Stimulated activated CD8-positive, alpha-beta memory T cell treated with anti-CD3 and anti-CD28 coated beads, Interleukin-12 subunit alpha, Interleukin-12 subunit beta, amount 100 ng/mL, for 4 hours (primary cell): ENCODE data around the gene MAST3.
A peak's percentile ranks its signal among the peaks of the same experiment; 100 is the strongest.

Experiments
- DNase-seq: peaks from one replicate; pipeline ENCODE4 v3.0.0-alpha.2; 2020; ENCODE audit warnings: low read depth

The MAST3 gene

GRCh38 chr19:18159810-18160209, 62.2 kb downstream of the MAST3 start:
- no peak for DNase-seq

- no peak for DNase-seq
Observed at GRCh38 chr19:18160493-18160970, 63.0 kb downstream of the MAST3 start.

GRCh38 chr19:18160971-18161635, 63.5 kb downstream of the MAST3 start:
- peak; percentile 69 for DNase-seq

- no peak for DNase-seq
Observed at GRCh38 chr19:18161636-18162002, 64.0 kb downstream of the MAST3 start.

- no peak for DNase-seq
Observed at GRCh38 chr19:18164072-18164471, 66.5 kb downstream of the MAST3 start.

- no peak for DNase-seq
Observed at GRCh38 chr19:18165794-18166544, 68.4 kb downstream of the MAST3 start.

GRCh38 chr19:18167011-18167410, 69.4 kb downstream of the MAST3 start:
- no peak for DNase-seq

- DNase-seq: peak; percentile 31
Observed at GRCh38 chr19:18167975-18168645, 70.5 kb downstream of the MAST3 start.

- no peak for DNase-seq
Observed at GRCh38 chr19:18168673-18169381, 71.2 kb downstream of the MAST3 start.

- DNase-seq: no peak
Observed at GRCh38 chr19:18170714-18171255, 73.2 kb downstream of the MAST3 start.

GRCh38 chr19:18171605-18172327, 74.2 kb downstream of the MAST3 start:
- no peak for DNase-seq

- DNase-seq: no peak
Observed at GRCh38 chr19:18172331-18173053, 74.9 kb downstream of the MAST3 start.

- DNase-seq: no peak
Observed at GRCh38 chr19:18173054-18173571, 75.5 kb downstream of the MAST3 start.

GRCh38 chr19:18173572-18174288, 76.2 kb downstream of the MAST3 start, which contains the start of gene IFI30:
Gene IFI30 (plus strand): TSS chr19:18173813. CDS start chr19:18173842, 29 bp downstream.
- peak; percentile 50 for DNase-seq

- DNase-seq: no peak
Observed at GRCh38 chr19:18174983-18175382, 77.4 kb downstream of the MAST3 start.

- no peak for DNase-seq
Observed at GRCh38 chr19:18176367-18177310, 79.1 kb downstream of the MAST3 start.

GRCh38 chr19:18179957-18180356, 82.4 kb downstream of the MAST3 start:
- DNase-seq: no peak

GRCh38 chr19:18183529-18183928, 86.0 kb downstream of the MAST3 start:
- DNase-seq: no peak
